SK-N-SH treated with all-trans-retinoic acid at 6 μM for 48 hours (cell line): ENCODE results near the gene CALHM6.

ENCODE experiments used
- BACH2 ChIP-seq: fragments of 250-450 bp; sonication (Bioruptor Pico); IDR thresholded peaks from 2 replicates; pipeline ENCODE4 v1.9.0; 2021; ENCODE audit warnings: mild to moderate bottlenecking, borderline replicate concordance
- CSDC2 ChIP-seq: fragments of 250-450 bp; sonication (Bioruptor Pico); IDR thresholded peaks from 2 replicates; pipeline ENCODE4 v1.5.0; 2020; ENCODE audit warnings: mild to moderate bottlenecking, moderate library complexity
- ESRRG ChIP-seq: fragments of 250-450 bp; sonication (Bioruptor Pico); IDR thresholded peaks from 2 replicates; pipeline ENCODE4 v1.6.1; 2021; ENCODE audit warnings: mild to moderate bottlenecking
- PATZ1 ChIP-seq: fragments of 250-450 bp; sonication (Bioruptor Pico); IDR thresholded peaks from 2 replicates; pipeline ENCODE4 v1.8.0; 2020; ENCODE audit warnings: mild to moderate bottlenecking, moderate library complexity, borderline replicate concordance
- PPARA ChIP-seq: fragments of 250-450 bp; sonication (Bioruptor Pico); IDR thresholded peaks from 2 replicates; pipeline ENCODE4 v1.5.0; 2020; ENCODE audit warnings: mild to moderate bottlenecking, borderline replicate concordance
- RARB ChIP-seq: fragments of 250-450 bp; sonication (Bioruptor Pico); IDR thresholded peaks from 2 replicates; pipeline ENCODE4 v1.8.0; 2021; ENCODE audit warnings: mild to moderate bottlenecking, moderate library complexity
- SNAI2 ChIP-seq: fragments of 250-450 bp; sonication (Bioruptor Pico); IDR thresholded peaks from 2 replicates; pipeline ENCODE4 v1.5.0; 2020; ENCODE audit warnings: mild to moderate bottlenecking, moderate library complexity
- TSHZ2 ChIP-seq: fragments of 250-450 bp; sonication (Bioruptor Pico); IDR thresholded peaks from 2 replicates; pipeline ENCODE4 v1.5.0; 2020; ENCODE audit warnings: mild to moderate bottlenecking, moderate library complexity
- ZFP3 ChIP-seq: fragments of 250-450 bp; sonication (Bioruptor Pico); IDR thresholded peaks from 2 replicates; pipeline ENCODE4 v1.5.0; 2020; ENCODE audit warnings: mild to moderate bottlenecking, moderate library complexity
- ZFP30 ChIP-seq: fragments of 450-650 bp; formaldehyde crosslinking; IDR thresholded peaks from 2 replicates; pipeline ENCODE4 v1.5.0; 2022; ENCODE audit warnings: mild to moderate bottlenecking, moderate library complexity
- ZNF565 ChIP-seq: fragments of 450-650 bp; formaldehyde crosslinking; conservative IDR thresholded peaks from 2 replicates; pipeline ENCODE4 v1.5.0; 2020; ENCODE audit warnings: low read depth, mild to moderate bottlenecking, moderate library complexity
- ZNF70 ChIP-seq: fragments of 450-650 bp; formaldehyde crosslinking; IDR thresholded peaks from 2 replicates; pipeline ENCODE4 v1.5.0; 2020; ENCODE audit warnings: mild to moderate bottlenecking, moderate library complexity
- ZNF8 ChIP-seq: fragments of 450-650 bp; formaldehyde crosslinking; IDR thresholded peaks from 2 replicates; pipeline ENCODE4 v1.5.0; 2020; ENCODE audit warnings: mild to moderate bottlenecking, moderate library complexity

GRCh38 chr6:116458264-116458663 is 2.9 kb upstream of the CALHM6 start:
- no peak for TF ChIP-seq ZFP30 (CRISPR knock-in tag)
- TF ChIP-seq BACH2 (CRISPR knock-in tag): no peak
- no peak for TF ChIP-seq ZFP3
- TF ChIP-seq PATZ1: no peak
- no peak for TF ChIP-seq CSDC2 (CRISPR knock-in tag)
- no peak for TF ChIP-seq TSHZ2 (CRISPR knock-in tag)
- TF ChIP-seq RARB (CRISPR knock-in tag): no peak
- no peak for TF ChIP-seq ZNF70 (CRISPR knock-in tag)
- no peak for TF ChIP-seq SNAI2 (CRISPR knock-in tag)
- TF ChIP-seq ZNF8 (CRISPR knock-in tag): no peak
- no peak for TF ChIP-seq ESRRG (CRISPR knock-in tag)
- no peak for TF ChIP-seq ZNF565 (CRISPR knock-in tag)
- no peak for TF ChIP-seq PPARA
